HG02759 (cell line): Measurements from ENCODE around the gene CHRM5.

Experiments used
- ATAC-seq: cut with Tn5 transposase; IDR thresholded peaks from one replicate; pipeline ENCODE4 v1.9.1; 2021; ENCODE audit warnings: mild to moderate bottlenecking, moderate library complexity; ENCODE audit not compliant: unreplicated experiment

The CHRM5 gene

DNA sequence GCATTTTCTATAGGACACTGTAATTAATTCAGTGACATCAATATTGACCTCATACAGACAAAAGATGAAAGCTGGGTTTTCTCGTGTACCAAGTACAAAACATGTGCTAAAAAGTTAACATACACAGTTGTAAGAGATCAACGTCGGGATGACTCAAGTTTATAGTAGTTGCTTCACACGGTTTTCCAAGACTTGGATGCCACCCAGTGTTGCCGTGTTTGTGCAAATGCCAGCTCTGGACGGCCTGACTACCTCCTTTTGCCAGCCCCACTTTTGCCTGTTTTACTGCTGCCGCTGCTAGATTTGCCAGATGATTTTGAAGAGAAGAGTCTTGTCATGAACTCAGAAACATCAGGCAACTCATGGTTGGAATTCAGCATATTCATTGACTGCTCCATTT is 115.8 kb downstream of the CHRM5 start:
- no peak for ATAC-seq

GRCh38 chr15:34085746-34086145 is 117.4 kb downstream of the CHRM5 start:
- no peak for ATAC-seq

DNA sequence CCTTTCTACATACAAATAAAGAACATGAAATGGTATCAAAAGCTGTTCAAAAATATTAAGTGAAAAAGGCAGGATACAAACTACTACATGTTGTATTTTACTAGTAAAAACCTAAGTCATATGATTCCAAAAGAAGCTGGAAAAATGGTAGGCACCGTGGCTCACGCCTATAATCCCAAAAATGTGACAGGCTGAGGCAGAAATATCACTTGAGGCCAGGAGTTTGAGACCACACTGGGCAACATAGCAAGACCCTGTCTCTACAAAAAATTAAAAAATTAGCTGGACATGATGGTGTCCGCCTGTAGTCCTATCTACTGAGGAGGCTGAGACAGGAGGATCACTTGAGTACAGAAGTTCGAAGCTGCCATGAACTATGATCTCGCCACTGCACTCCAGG is 131.6 kb downstream of the CHRM5 start:
- ATAC-seq, result no peak

DNA sequence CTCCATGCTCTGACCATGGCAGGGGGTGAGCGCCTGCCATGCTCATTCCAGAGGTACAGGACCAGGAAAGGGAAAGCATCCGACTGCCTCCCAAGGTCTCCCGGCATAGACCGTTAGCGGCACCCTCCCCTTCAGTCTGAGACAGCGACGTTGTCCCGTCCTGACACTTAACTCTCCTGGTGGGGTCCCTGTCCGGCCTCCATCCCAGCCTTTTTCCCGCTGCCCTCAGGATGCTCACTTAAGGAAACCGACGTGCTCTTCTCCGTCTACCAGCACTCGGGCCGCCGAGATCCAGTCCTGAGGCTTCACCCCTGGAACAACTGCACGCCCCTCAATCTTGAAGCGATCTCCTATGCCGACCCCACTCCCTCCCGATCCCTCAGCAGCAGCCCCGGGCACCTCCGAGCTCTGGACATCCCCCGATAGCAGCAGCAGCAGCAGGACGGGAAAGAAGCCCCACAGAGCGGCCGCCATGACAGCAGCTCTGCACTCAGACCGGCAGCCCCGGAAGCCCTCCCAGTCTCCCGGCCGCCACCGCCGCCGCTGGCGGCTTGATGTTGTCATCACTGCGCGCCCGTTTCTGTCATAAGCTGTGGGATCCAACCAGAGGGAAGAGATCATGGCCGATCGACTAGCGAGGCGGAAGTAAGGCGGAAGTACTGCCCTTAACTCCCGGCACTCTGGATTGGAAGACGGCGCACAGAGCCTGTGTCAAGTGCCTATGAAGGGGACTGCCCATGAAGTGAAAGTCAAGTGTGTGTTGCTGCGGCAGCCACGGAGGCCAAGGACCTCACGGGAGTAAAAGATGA is 133.3 kb downstream of the CHRM5 start, which contains the start of the genes EMC7 and PGBD4:
Gene EMC7, minus strand, starts transcription at position 497 of the 809 bp plus-strand sequence. Its CDS starts 23 bp downstream, at position 474.
Gene PGBD4, plus strand, starts transcription at position 718 of the 809 bp plus-strand sequence. CDS start 449 bp downstream, outside the sequence.
- ATAC-seq, result peak; percentile 99

DNA sequence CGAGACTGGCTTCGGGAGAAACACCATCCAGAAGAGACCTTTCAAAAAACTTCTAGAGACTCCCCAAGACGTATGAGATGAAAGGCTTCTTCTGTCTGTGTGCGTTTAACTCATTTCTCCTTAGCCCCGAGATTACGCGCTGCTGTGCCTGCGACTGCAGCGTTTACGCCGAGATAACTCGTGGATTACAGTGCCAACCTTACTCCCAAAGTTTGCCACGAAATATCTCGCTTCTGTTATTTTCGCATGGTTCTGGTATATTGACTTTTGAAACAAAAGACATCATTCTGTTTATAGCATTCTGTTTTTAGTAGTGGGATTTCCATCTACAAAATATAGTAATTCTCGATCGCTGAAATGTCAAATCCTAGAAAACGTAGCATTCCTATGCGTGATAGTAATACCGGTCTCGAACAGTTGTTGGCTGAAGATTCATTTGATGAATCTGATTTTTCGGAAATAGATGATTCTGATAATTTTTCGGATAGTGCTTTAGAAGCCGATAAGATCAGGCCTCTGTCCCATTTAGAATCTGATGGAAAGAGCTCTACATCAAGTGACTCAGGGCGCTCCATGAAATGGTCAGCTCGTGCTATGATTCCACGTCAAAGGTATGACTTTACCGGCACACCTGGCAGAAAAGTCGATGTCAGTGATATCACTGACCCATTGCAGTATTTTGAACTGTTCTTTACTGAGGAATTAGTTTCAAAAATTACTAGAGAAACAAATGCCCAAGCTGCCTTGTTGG is 134.1 kb downstream of the CHRM5 start:
- no peak for ATAC-seq

DNA sequence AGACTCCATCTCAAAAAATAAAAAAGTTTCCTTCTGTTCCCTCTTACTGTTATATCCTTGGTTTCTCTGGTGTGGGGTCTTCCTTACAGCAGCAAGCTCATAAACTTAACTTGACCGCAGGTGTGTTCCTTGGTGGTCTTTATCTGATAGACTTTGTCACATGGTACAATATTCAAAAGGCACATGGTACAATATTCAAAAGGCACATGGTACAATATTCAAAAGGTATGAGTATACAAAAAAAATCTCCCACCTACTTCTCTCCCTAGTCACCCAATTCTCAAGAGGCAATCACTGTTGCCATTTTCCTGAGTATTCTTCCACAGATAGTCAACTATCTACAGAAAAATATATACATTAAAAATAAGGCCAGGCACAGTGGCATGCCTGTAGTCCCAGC is 138.1 kb downstream of the CHRM5 start:
- ATAC-seq, result no peak

DNA sequence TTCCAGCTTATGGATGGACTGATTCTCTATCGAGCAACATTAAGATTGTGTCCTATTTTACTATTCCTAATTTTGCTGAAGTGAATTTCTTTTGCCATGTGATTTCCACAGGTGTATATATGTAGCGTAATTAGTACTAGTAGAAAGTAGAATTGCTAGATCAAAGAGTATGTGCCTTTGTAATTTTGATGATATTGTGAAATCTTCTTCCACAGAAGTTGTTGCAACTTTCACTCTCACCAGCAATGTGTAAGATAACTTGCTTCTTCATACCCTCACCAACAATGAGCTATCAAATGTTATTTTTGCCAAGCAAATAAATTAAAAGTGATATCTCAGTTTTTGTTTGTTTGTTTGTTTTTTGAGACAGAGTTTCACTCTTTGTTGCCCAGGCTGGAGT is 139.0 kb downstream of the CHRM5 start:
- ATAC-seq, result no peak

DNA sequence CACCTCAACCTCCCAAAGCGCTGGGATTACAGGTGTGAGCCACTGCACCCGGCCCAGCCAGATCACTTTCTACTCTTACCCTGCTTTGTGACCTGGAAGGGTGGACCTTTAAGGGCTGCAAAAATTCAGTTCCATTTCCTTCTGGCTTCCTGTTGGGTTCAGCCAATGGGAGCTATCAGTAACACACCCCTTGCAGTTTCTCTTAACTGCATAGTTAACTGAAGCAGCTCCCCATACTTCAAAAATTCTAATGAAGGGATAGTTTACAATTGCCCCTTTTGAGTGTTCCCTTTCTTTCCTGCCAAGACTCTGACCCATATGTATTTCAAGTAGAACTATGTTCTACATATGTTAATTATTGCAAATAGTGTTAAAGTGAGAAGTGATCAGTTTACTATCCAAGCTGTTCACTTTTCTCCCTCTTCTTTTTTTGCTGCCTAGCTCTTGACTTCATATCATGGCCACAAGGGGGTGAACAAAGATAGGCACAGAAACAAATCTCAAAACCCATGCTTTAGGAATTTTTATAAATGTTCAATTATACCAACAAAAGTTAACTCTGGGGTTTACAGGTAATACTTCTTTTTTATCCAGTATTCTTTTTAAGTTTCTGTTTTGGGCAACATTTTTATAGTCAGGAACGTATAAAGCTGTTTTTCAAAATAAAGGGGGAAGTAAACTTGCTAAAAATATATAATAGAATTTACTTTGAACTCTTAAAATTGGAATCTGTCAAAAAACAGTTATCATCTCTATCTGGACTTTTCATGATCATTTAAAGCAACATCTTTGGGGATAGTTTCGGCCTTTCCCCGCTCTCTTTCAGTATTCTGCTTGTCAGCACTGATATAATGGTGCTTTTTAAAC is 141.7 kb downstream of the CHRM5 start:
- no peak for ATAC-seq

DNA sequence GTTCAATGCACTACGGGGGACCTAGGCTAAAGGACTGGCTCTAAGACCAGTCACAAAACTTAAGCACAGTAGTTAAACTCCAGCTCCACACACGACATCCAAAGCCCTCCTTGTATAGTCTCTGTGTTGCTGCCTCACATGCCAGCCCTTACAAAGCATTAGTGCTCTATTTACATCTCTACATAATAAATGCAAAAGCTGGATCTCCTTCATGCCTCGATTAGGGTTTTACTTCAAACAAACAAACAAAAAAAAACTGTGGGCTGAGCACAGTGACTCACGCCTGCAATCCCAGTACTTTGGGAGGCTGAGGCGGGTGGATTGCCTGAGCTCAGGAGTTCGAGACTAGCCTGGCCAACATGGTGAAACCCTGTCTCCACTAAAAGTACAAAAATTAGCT is 143.2 kb downstream of the CHRM5 start:
- ATAC-seq, result no peak

GRCh38 chr15:34114215-34114614 is 145.9 kb downstream of the CHRM5 start:
- ATAC-seq, result no peak

GRCh38 chr15:34114739-34115138 is 146.4 kb downstream of the CHRM5 start:
- ATAC-seq, result no peak

GRCh38 chr15:34116620-34117019 is 148.3 kb downstream of the CHRM5 start:
- no peak for ATAC-seq
